ENCODE data around the gene L3MBTL4.

Gene L3MBTL4

DNA sequence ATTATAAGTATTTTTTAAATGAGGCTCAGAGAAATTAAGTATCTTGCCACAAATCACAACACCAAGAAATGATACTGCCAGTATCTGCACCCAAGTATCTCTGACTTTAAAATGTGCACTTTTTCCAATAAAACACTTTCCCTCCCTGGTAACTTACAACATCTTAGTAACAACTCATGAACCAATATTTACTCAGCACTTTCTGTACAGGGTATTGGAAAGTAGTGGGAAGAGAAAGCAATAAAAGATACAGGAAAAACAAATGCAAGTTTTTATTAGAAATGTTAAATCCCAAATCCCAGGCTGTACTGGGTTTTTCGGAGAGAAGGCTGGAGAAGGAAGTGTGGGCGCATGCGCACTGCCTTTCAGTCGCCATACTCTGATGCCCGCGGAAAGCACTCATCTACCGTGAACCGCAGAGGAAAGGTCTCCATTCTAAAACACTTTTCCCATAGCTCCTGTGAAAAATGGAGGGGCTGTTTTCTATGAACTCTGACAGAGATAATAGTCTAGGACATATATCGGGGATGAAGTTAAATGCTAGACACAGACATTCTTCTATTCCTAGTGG, 52.1 kb downstream of the L3MBTL4 start:
- DNase-seq = no peak

- no peak for DNase-seq
Observed at GRCh38 chr18:6357668-6358067, 57.0 kb downstream of the L3MBTL4 start.

DNA sequence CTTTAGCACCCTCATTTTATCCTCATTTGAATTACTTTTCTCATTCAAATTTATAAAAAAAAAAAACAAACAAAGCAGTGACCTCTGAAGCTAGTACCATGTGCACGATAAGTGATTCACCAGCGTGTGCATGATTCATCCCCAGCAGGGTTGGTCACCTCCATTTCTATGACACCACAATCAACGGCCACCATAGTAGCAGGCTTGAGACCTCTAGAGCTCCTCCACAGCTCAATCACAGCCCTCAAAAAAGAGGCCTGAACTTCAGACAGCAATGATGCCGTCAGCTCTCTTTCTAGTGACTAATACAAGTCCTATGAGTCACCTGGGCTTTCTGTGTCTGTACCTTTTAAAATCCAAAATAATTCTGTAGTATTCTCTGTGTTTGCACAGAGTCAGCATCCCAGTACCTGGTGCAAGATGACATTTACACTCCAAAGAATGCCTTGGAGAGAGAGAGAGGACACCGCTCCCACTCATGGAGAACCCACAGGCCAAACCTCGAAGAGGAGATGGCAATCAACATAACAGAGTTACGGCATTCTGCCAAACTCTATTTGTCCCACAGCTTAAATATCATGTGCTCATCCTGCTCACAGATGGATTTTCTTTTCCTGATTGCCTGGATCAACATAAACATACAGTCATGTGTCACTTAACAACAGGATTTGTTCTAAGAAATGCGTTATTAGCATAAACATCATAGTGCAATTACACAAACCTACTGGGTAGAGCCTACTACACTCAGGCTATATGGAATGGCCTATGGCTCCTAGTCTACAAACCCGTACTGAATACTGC, 58.7 kb downstream of the L3MBTL4 start:
- no peak for DNase-seq

GRCh38 chr18:6352275-6352674, 62.4 kb downstream of the L3MBTL4 start:
- DNase-seq = no peak

GRCh38 chr18:6342990-6343389, 71.7 kb downstream of the L3MBTL4 start:
- DNase-seq = no peak

GRCh38 chr18:6341709-6342108, 73.0 kb downstream of the L3MBTL4 start:
- no peak for DNase-seq

GRCh38 chr18:6341303-6341702, 73.4 kb downstream of the L3MBTL4 start:
- no peak for DNase-seq

- DNase-seq = no peak
Observed at GRCh38 chr18:6340121-6340520, 74.6 kb downstream of the L3MBTL4 start.

DNA sequence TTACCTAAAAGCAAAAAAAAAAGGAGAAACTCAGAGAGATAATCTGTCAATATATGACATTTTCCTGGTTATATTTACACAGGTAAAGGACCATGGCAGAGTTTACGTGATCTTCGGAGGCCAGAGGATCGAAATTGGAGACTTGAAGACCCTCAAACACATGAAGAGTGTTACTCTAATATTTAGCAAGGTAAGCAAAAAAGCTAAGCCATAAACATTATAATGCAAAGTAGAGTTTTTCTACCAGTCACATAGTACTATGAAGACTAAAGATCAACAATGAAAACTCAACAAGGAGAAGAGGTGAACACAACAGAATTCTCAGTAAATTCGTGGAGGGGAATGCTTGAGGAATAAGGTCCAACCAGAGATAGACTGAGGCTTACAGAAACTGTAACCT, 78.5 kb downstream of the L3MBTL4 start:
- DNase-seq = no peak

DNA sequence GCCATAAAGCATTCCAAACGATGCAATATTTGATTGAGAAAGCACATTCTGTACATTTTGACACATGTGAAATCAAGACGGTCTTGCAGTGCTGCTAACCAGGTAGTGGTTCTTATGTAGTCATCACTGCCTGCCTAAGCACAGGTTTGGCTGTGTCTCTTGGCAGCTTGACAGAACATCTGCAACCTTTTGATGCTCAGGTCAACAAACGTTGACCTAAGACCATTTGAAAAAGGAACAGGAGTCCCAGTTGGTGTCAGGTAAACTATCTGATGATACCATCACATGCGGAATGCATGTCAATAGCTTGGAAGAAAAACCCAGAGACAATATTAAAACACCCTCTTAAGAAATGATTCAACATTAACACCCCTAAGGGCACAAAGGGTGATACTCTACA, 80.7 kb downstream of the L3MBTL4 start:
- no peak for DNase-seq

- no peak for DNase-seq
Observed at GRCh38 chr18:6331872-6332271, 82.8 kb downstream of the L3MBTL4 start.

GRCh38 chr18:6330786-6331185, 83.9 kb downstream of the L3MBTL4 start:
- DNase-seq = no peak

- DNase-seq = peak; percentile 27
Observed at GRCh38 chr18:6328621-6329010, 86.1 kb downstream of the L3MBTL4 start.

DNA sequence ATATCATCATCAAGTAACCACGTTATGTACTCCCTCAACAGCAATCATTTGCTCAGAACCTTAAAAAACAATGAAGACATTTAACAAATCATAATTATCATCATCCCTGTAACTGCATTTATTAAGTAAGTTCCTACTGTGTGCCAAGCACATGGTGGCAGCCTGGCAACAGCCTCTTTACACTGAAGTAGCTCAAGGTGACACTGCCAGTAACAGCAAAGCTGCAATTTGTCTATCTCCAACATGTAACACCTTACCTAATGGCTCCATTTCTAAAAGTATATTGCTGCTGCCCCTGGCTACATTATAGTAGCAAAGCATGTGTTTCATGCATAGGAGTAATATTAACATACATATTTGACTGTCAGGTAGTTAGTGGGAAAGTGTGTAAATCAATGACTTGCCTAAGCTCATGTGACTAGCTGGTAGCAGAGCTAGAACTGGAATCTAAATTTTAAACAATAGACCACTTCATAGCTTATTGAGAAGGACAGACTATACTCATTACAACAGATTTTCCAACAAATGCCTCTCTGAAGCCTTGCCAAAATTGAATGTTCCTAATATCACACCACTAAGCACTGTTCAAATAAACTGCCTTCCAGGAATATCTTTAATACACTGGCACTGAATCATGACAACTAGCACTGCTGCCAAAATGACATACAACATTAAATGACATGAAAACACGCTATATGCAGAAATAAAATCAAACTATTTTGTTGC, 86.7 kb downstream of the L3MBTL4 start:
- no peak for DNase-seq

DNA sequence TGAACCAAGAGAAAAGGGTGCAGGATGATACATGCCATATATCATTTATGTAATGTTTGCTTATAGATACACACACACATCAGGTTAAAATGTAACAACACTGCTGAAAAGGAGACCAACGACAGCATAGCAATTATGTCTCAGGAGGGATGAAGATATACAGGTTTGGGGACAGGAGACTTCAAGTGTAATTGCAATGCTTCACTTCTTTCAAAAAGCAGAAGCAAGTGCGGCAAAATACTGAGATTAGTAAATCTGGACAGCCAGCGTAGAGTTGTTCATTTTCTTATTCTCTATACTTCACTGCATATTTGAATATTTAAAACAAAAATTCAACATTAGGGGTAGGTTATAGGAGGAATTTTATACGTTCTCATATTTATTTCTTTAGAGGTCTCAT, 87.2 kb downstream of the L3MBTL4 start:
- no peak for DNase-seq

DNA sequence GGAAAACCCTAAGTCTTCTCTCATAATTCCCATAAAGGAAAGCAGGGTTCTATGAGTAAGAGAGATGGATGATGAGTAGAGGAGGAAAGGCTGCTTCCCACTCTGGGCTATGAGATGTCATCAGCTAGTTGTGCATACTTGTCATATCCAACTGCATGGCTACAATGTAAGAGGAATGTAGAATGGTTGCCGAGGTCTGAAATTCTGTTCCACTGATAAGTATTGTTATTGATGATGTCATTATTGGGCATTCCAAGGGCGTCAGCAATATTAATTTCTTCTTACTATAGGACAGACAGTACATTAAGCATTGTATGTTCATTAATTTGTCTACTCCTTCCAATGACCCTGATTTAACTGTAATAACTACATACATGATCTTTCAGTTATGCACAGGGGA, 88.1 kb downstream of the L3MBTL4 start:
- DNase-seq = no peak

DNA sequence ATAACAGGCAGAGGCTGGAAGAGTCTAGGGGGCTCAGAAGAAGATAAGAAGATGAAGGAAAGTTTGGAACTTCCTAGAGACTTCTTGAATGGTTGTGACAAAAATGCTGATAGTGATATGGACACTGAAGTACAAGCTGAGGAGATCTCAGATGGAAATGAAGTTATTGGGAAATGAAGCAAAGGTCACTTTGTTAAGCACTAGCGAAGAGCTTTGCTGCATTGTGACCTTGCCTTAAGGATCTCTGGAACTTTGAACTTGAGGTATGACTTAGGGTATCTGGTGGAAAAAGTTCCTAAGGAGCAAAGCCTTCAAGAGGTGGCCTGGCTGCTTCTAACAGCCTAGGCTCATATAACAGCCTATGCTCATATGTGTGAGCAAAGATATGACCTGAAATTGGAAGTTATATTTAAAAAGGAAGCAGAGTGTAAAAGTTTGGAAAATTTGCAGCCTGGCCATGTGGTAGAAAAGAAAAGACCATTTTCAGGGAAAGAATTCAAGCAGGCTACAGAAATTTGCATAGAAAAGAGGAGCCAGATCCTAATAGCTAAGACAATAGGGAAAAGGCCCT, 91.3 kb downstream of the L3MBTL4 start:
- DNase-seq = no peak

DNA sequence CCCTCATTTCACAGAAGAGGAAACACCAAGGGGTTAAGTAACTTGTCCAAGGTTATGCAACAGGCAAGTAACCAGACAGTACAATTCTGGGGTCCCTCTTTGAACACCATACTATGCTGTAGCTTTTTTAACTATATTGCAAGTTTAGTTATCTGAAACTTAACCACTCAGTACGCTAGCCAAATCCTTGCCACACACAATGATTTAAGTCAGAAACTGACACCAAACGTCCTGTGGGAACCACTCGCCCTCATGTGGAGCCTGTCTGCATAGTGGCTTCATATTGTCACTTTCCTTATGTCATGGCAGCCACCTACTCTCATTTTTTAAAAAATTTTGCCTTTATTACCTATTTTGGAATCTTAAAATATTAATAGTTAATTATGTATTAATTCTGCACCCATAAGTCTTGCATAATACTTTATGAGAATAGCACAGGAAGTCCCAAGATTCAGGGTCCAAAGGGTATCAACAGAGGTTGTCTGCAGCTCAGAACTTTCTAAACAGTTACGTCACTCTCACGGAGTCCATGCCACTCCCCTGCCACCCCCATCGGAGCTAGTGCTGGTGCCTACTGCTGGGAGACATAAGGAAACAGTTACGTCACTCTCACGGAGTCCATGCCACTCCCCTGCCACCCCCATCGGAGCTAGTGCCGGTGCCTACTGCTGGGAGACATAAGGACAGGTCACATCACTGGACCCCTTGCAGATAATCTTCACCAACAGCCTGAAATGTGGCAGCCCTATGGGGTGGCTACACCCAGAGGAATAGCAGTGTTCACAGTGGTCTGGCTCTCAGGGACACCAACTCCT, 99.0 kb downstream of the L3MBTL4 start:
- no peak for DNase-seq

DNA sequence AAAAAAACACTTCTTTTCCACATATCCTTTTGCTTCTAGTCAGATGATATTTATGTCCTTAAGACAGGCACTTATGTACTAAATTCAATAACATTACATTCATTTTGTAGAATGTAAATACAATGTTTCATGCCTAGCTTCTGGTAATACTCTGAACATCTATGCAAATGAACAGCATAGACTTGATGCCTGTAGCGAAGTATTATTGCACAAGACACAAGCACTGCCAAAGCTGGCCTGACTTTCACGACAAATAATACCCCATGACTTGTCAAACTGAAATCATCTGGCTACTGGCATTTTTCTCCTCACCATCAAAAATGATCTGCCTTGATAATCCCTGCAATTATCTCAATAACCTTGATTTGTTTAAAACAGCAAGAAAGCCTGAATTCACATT, 101.3 kb downstream of the L3MBTL4 start:
- no peak for DNase-seq

- DNase-seq = no peak
Observed at GRCh38 chr18:6311456-6312215, 103.1 kb downstream of the L3MBTL4 start.

GRCh38 chr18:6310714-6311113, 104.0 kb downstream of the L3MBTL4 start:
- DNase-seq = no peak

- no peak for DNase-seq
Observed at GRCh38 chr18:6297875-6298274, 116.8 kb downstream of the L3MBTL4 start.
